GM19035 (cell line): ENCODE results near the gene SPC25.
A peak's percentile ranks its signal among the peaks of the same experiment; 100 is the strongest.
"Not testable (repeated sequence)": the region's sequence is repeated elsewhere in the genome, so short reads cannot be mapped to it uniquely, and the experiment has no call there.

Experiments
- ATAC-seq: cut with Tn5 transposase; IDR thresholded peaks from one replicate; pipeline ENCODE4 v1.9.1; 2021; ENCODE audit not compliant: unreplicated experiment

SPC25 gene

GRCh38 chr2:168890006-168890782 lies at the start of gene SPC25:
Gene SPC25, minus strand, starts transcription at chr2:168890430. Its CDS starts 911 bp downstream, at chr2:168889519.
- ATAC-seq, result peak; percentile 100

GRCh38 chr2:168939918-168940317 lies 49.7 kb upstream of the SPC25 start:
- peak; percentile 75 for ATAC-seq

- no peak for ATAC-seq
These were observed 48.8 kb upstream of the SPC25 start for GRCh38 chr2:168939061-168939460.

GRCh38 chr2:168935810-168936581 lies 45.8 kb upstream of the SPC25 start:
- ATAC-seq, result no peak

GRCh38 chr2:168934826-168935225 lies 44.6 kb upstream of the SPC25 start:
- ATAC-seq, result no peak

GRCh38 chr2:168932174-168932573 lies 41.9 kb upstream of the SPC25 start:
- ATAC-seq, result not testable (repeated sequence)

- no peak for ATAC-seq
These were observed 40.0 kb upstream of the SPC25 start for GRCh38 chr2:168930242-168930641.

- no peak for ATAC-seq
These were observed 38.8 kb upstream of the SPC25 start for GRCh38 chr2:168929031-168929430.

GRCh38 chr2:168928113-168928831 lies 38.0 kb upstream of the SPC25 start:
- ATAC-seq, result no peak

- no peak for ATAC-seq
These were observed 36.6 kb upstream of the SPC25 start for GRCh38 chr2:168926621-168927386.

- no peak for ATAC-seq
These were observed 30.4 kb upstream of the SPC25 start for GRCh38 chr2:168920504-168921157.

GRCh38 chr2:168916331-168916675 lies 26.1 kb upstream of the SPC25 start:
- no peak for ATAC-seq

GRCh38 chr2:168915441-168916330 lies 25.5 kb upstream of the SPC25 start:
- ATAC-seq, result no peak

- ATAC-seq, result no peak
These were observed 23.3 kb upstream of the SPC25 start for GRCh38 chr2:168913495-168913894.

GRCh38 chr2:168912901-168913369 lies 22.7 kb upstream of the SPC25 start:
- no peak for ATAC-seq

GRCh38 chr2:168912466-168912865 lies 22.2 kb upstream of the SPC25 start:
- ATAC-seq, result no peak

GRCh38 chr2:168910330-168910729 lies 20.1 kb upstream of the SPC25 start:
- ATAC-seq, result no peak

- ATAC-seq, result no peak
These were observed 17.9 kb upstream of the SPC25 start for GRCh38 chr2:168907940-168908662.

- no peak for ATAC-seq
These were observed 14.1 kb upstream of the SPC25 start for GRCh38 chr2:168904358-168904757.
